ENCODE measurements around the gene KCNN3. TPM values are rescaled to one million over a fixed set of nuclear protein-coding genes. Genes with fewer than 3 reads are reported as not detected.

The KCNN3 gene
- polyA plus RNA-seq, 1 donor from 2014 or later, result 2.2 TPM

GRCh38 chr1:154753426-154753825, 116.7 kb downstream of the KCNN3 start:
- no peak overlapping the region for H2AFZ ChIP-seq (ENCODE audit: low read depth, low read length)
- TF ChIP-seq MXI1 (conservative IDR thresholded peaks at IDR 0.05; ENCODE audit: poor library complexity, severe bottlenecking) (no peak), EP300 (conservative IDR thresholded peaks at IDR 0.05; ENCODE audit: poor library complexity, severe bottlenecking) (no peak), REST (IDR thresholded peaks at IDR 0.05; ENCODE audit: borderline replicate concordance) (no peak), POLR2AphosphoS5 (IDR thresholded peaks at IDR 0.05) (no peak), CTCF (IDR thresholded peaks at IDR 0.05; ENCODE audit: poor library complexity, severe bottlenecking) (no peak), TAF1 (IDR thresholded peaks at IDR 0.05; ENCODE audit: low read depth) (no peak)
- H3K9me3 ChIP-seq (ENCODE audit: low read length), result no peaks in the 10 kb centered on the region
- no peaks in the 10 kb centered on the region for H3K9me2 ChIP-seq (ENCODE audit: insufficient read depth, low read length)
- no peak overlapping the region for H3K9ac ChIP-seq (ENCODE audit: low read length)
- H3K27ac ChIP-seq (ENCODE audit: low read length), result no peak overlapping the region
- H4K20me1 ChIP-seq (ENCODE audit: insufficient read depth), result no peaks in the 10 kb centered on the region
- no peak overlapping the region for H3K4me3 ChIP-seq (ENCODE audit: low read length)
- no peaks in the 10 kb centered on the region for H3K36me3 ChIP-seq (ENCODE audit: insufficient read depth, low read length)
- H3K4me2 ChIP-seq (ENCODE audit: low read length), result no peak overlapping the region
- no peaks in the 10 kb centered on the region for H3K27me3 ChIP-seq (ENCODE audit: insufficient read depth, low read depth, low read length)
- no peaks in the 10 kb centered on the region for H3K79me2 ChIP-seq (replicated peaks; ENCODE audit: insufficient read depth, low read length)
- H3F3A ChIP-seq (ENCODE audit: insufficient read depth, low read length, poor library complexity, severe bottlenecking), result no peaks in the 10 kb centered on the region

GRCh38 chr1:154752273-154753030, 117.6 kb downstream of the KCNN3 start:
- no peaks in the 10 kb centered on the region for H3K36me3 ChIP-seq (ENCODE audit: insufficient read depth, low read length)
- no peaks in the 10 kb centered on the region for H3F3A ChIP-seq (ENCODE audit: insufficient read depth, low read length, poor library complexity, severe bottlenecking)
- H4K20me1 ChIP-seq (ENCODE audit: insufficient read depth), result no peaks in the 10 kb centered on the region
- H3K4me2 ChIP-seq (ENCODE audit: low read length), result no peak overlapping the region
- no peaks in the 10 kb centered on the region for H3K79me2 ChIP-seq (replicated peaks; ENCODE audit: insufficient read depth, low read length)
- no peaks in the 10 kb centered on the region for H3K9me3 ChIP-seq (ENCODE audit: low read length)
- no peaks in the 10 kb centered on the region for H3K27me3 ChIP-seq (ENCODE audit: insufficient read depth, low read depth, low read length)
- peak overlapping the region; percentile 56 for H3K27ac ChIP-seq (ENCODE audit: low read length)
- peak overlapping the region; percentile 27 for H3K9ac ChIP-seq (ENCODE audit: low read length)
- H3K4me3 ChIP-seq (ENCODE audit: low read length), result no peak overlapping the region
- H2AFZ ChIP-seq (ENCODE audit: low read depth, low read length), result no peak overlapping the region
- TF ChIP-seq SMC3 (conservative IDR thresholded peaks at IDR 0.05; ENCODE audit: poor library complexity) (no peak), POLR2AphosphoS5 (IDR thresholded peaks at IDR 0.05) (no peak), CTCF (IDR thresholded peaks at IDR 0.05; ENCODE audit: poor library complexity, severe bottlenecking) (no peak), EZH2 (IDR thresholded peaks at IDR 0.05; ENCODE audit: borderline replicate concordance, insufficient read depth, low read length, poor library complexity, severe bottlenecking) (no peak), MXI1 (conservative IDR thresholded peaks at IDR 0.05; ENCODE audit: poor library complexity, severe bottlenecking) (no peak), TAF1 (IDR thresholded peaks at IDR 0.05; ENCODE audit: low read depth) (no peak), REST (IDR thresholded peaks at IDR 0.05; ENCODE audit: borderline replicate concordance) (no peak), RAD21 (conservative IDR thresholded peaks at IDR 0.05) (no peak), EP300 (conservative IDR thresholded peaks at IDR 0.05; ENCODE audit: poor library complexity, severe bottlenecking) (no peak)
- H3K9me2 ChIP-seq (ENCODE audit: insufficient read depth, low read length), result no peaks in the 10 kb centered on the region
